OCI-LY7 (cell line): ENCODE results near the gene PCNX1. TPM values are rescaled to one million over a fixed set of nuclear protein-coding genes. Genes with fewer than 3 reads are reported as not detected.
A peak's percentile ranks its signal among the peaks of the same experiment; 100 is the strongest.

ENCODE experiments used
- BruUV-seq: library from RNA; stranded (reverse); fragments of 400-500 nt; replicated peaks from 2 replicates; lab custom pipeline; 2021; lab: Mats Ljungman, UMichigan
- CTCF ChIA-PET: fragments of 300-600 bp; sonication (Branson Sonifier 250); formaldehyde crosslinking; loops from one replicate; lab custom pipeline; 2022; ENCODE audit warnings: antibody characterized with exemption; ENCODE audit not compliant: unreplicated experiment; lab: Charles Lee
- POLR2A ChIA-PET: fragments of 300-600 bp; sonication (Branson Sonifier 250); formaldehyde crosslinking; loops from one replicate; lab custom pipeline; 2022; ENCODE audit warnings: antibody characterized with exemption; lab: Charles Lee
- DNase-seq: peaks from one replicate; pipeline ENCODE4 v3.0.0-alpha.2; 2015; ENCODE audit warnings: low spot score
- H2AFZ ChIP-seq: fragments of 200-600 bp; sonication (generic), shearing (Covaris generic); 2 replicates; pipeline ENCODE4 v1.6.1; 2014; ENCODE audit warnings: mild to moderate bottlenecking, antibody characterized with exemption, low read length, moderate library complexity
- H3K27ac ChIP-seq: fragments of 200-600 bp; sonication (generic); 2 replicates; pipeline ENCODE4 v1.5.1; 2014; ENCODE audit warnings: mixed run types, low read depth, mild to moderate bottlenecking, moderate library complexity, low read length, inconsistent platforms; ENCODE audit not compliant: poor library complexity, severe bottlenecking
- H3K36me3 ChIP-seq: fragments of 200-600 bp; sonication (generic); 2 replicates; pipeline ENCODE4 v1.6.1; 2014; ENCODE audit warnings: mild to moderate bottlenecking, antibody characterized with exemption, low read length, moderate library complexity, mixed read lengths; ENCODE audit not compliant: insufficient read depth
- H3K4me1 ChIP-seq: fragments of 200-600 bp; sonication (generic); 2 replicates; pipeline ENCODE4 v1.5.1; 2014; ENCODE audit warnings: mild to moderate bottlenecking, low read length; ENCODE audit not compliant: insufficient read depth, poor library complexity, severe bottlenecking
- H3K4me2 ChIP-seq: fragments of 200-600 bp; sonication (generic); 2 replicates; pipeline ENCODE4 v1.6.1; 2014; ENCODE audit warnings: mild to moderate bottlenecking, low read length
- H3K4me3 ChIP-seq: fragments of 200-600 bp; sonication (generic); 2 replicates; pipeline ENCODE4 v1.5.1; 2014; ENCODE audit warnings: mild to moderate bottlenecking, low read depth, low read length; ENCODE audit not compliant: poor library complexity, severe bottlenecking
- H3K79me2 ChIP-seq: fragments of 200-600 bp; sonication (generic); 2 replicates; pipeline ENCODE4 v1.6.1; 2016; ENCODE audit warnings: low read depth, mild to moderate bottlenecking, low read length, moderate library complexity, mixed read lengths; ENCODE audit not compliant: insufficient read depth
- H3K9me2 ChIP-seq: fragments of 200-600 bp; sonication (generic); 2 replicates; pipeline ENCODE4 v1.6.1; 2016; ENCODE audit warnings: mild to moderate bottlenecking, low read length, mixed read lengths; ENCODE audit not compliant: insufficient read depth
- H3K9me3 ChIP-seq: fragments of 200-600 bp; sonication (generic); 2 replicates; pipeline ENCODE4 v1.6.1; 2014; ENCODE audit warnings: mild to moderate bottlenecking, mixed run types, low read length, mixed read lengths
- H4K20me1 ChIP-seq: fragments of 200-600 bp; sonication (generic); 2 replicates; pipeline ENCODE4 v1.6.1; 2014; ENCODE audit warnings: mild to moderate bottlenecking, antibody characterized with exemption, low read length, moderate library complexity, mixed read lengths; ENCODE audit not compliant: insufficient read depth
- EZH2phosphoT487 ChIP-seq: fragments of 200-600 bp; sonication (generic); IDR thresholded peaks from 2 replicates; pipeline ENCODE4 v1.6.1; 2018; ENCODE audit warnings: low read depth, borderline replicate concordance, mild to moderate bottlenecking, mixed run types, antibody characterized with exemption, low read length, moderate library complexity, mixed read lengths
- intact Hi-C: fragments of 100-400 bp; cut with micrococcal nuclease; formaldehyde crosslinking; loops from one replicate; pipeline ENCODE4 v1.10.0; 2022; ENCODE audit not compliant: unreplicated experiment
- total RNA-seq, 2 experiments: library from RNA; depleted of rRNA in 1 of 2; stranded (reverse); fragments of >200 nt in 1 of 2; shearing (Covaris generic) in 1 of 2; gene quantifications; 2 replicates each; pipeline ENCODE4 v1.2.3, GENCODE V29; 2014 to 2022
- TF ChIP-seq, protein P1 (sequence below): fragments of 200-600 bp; sonication (generic); conservative IDR thresholded peaks from 2 replicates; pipeline ENCODE4 v1.5.1; 2014; ENCODE audit warnings: mild to moderate bottlenecking, antibody characterized with exemption, low read length, moderate library complexity, mixed read lengths

Gene PCNX1
- total RNA-seq, 2 experiments from 2014 or later = 27.7 to 33.5 TPM

DNA sequence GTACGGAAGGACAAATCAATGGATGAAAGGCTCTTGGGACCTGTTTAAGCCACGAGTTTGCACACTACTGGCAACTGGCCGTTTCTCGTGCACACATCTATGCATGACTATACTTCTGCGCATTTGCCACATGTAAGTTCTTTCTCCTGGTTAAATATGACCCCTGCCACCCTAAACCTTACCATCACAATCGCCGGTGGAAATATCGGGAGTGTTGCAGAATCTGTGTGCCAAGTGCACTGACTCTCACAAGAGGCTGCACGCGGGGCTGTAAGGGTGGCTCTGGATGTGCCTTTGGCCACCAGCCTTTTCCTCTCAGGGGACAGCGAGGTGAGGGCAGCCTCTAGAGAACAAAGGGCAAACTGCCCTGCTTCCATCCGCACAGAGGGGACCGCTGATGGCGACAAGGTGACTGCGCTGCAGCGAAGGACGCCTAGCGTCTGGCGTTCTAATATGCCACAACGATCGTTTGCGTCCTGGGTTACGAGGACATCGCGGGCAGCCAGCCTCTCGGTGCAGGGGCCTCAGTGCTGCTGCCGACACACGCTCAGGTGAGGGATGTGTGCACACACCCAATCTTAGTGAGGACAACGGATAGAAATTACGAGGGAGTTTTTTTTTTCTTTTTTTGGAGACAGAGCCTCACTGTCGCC, 232.2 kb downstream of the PCNX1 start:
- H3K36me3 ChIP-seq = no peaks in the 10 kb centered on the region; the same call in 1 of the 2 replicates
- no peaks in the 10 kb centered on the region for H3K9me2 ChIP-seq
- H4K20me1 ChIP-seq = no peaks in the 10 kb centered on the region
- CTCF ChIA-PET = interaction anchor here (1.5 kb wide), 1 partner anchor 613 kb away, joined by 4 read pairs; no protein-coding TSS in a partner anchor
- BruUV-seq = no TSS peak
- no peak overlapping the region; the same call in 1 of the 2 replicates for H3K4me2 ChIP-seq
- H3K27ac ChIP-seq = no peak overlapping the region
- no peak for DNase-seq
- TF ChIP-seq EZH2phosphoT487 = no peak
- TF ChIP-seq, protein P1, sequence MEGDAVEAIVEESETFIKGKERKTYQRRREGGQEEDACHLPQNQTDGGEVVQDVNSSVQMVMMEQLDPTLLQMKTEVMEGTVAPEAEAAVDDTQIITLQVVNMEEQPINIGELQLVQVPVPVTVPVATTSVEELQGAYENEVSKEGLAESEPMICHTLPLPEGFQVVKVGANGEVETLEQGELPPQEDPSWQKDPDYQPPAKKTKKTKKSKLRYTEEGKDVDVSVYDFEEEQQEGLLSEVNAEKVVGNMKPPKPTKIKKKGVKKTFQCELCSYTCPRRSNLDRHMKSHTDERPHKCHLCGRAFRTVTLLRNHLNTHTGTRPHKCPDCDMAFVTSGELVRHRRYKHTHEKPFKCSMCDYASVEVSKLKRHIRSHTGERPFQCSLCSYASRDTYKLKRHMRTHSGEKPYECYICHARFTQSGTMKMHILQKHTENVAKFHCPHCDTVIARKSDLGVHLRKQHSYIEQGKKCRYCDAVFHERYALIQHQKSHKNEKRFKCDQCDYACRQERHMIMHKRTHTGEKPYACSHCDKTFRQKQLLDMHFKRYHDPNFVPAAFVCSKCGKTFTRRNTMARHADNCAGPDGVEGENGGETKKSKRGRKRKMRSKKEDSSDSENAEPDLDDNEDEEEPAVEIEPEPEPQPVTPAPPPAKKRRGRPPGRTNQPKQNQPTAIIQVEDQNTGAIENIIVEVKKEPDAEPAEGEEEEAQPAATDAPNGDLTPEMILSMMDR = peak; percentile 38; the same call in 1 of the 2 replicates
- intact Hi-C loops = loop anchor here (1.0 to 2.0 kb wide), 5 partner anchors 23 to 715 kb away; partner anchors contain the start of gene SIPA1L1
- peaks cover 17% of the 10 kb centered on the region; the same call in 1 of the 2 replicates for H3K9me3 ChIP-seq
- H3K4me3 ChIP-seq = no peak overlapping the region
- H2AFZ ChIP-seq = peak overlapping the region; percentile 88; the same call in 1 of the 2 replicates
- peaks cover 31% of the 10 kb centered on the region for H3K4me1 ChIP-seq
- POLR2A ChIA-PET = interaction anchor here (1.2 kb wide), 1 partner anchor 182 kb away, joined by 3 read pairs; no protein-coding TSS in a partner anchor
- no peaks in the 10 kb centered on the region for H3K79me2 ChIP-seq

DNA sequence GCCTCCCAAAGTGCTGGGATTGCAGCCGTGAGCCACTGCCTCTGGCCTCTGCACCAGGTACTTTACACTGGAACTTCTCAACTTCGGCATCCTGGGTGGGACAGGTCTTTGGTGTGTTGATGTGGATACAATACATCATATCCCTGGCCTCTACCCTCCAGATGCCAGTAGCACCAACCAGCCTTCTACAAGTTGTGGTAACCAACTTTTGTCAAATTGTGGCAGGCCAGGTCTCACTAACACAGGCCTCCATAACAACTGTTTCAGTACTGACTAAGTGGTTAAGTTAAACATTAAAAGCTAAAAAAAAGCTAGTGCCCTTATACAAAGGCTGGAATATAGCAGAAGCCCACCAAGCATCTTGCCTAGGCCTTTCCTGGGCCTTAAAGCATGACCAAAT, 232.9 kb downstream of the PCNX1 start:
- no TSS peak for BruUV-seq
- peaks cover 31% of the 10 kb centered on the region for H3K4me1 ChIP-seq
- H3K9me3 ChIP-seq = peaks cover 17% of the 10 kb centered on the region; the same call in 1 of the 2 replicates
- no peak overlapping the region for H3K27ac ChIP-seq
- no peak for DNase-seq
- H3K36me3 ChIP-seq = no peaks in the 10 kb centered on the region; the same call in 1 of the 2 replicates
- no peak overlapping the region for H3K4me2 ChIP-seq
- CTCF ChIA-PET = no interaction called here
- no peaks in the 10 kb centered on the region for H3K9me2 ChIP-seq
- H3K4me3 ChIP-seq = no peak overlapping the region
- no peaks in the 10 kb centered on the region for H4K20me1 ChIP-seq
- TF ChIP-seq, protein P1 = no peak
- no peak for TF ChIP-seq EZH2phosphoT487
- no peak overlapping the region for H2AFZ ChIP-seq
- POLR2A ChIA-PET = interaction anchor here (0.5 kb wide), 1 partner anchor 15 kb away, joined by 3 read pairs; no protein-coding TSS in a partner anchor
- intact Hi-C loops = loop anchor here (10.0 kb wide), 1 partner anchor 265 kb away; no protein-coding TSS in a partner anchor
- H3K79me2 ChIP-seq = no peaks in the 10 kb centered on the region
